ENCODE measurements around the gene HOGA1. TPM values are rescaled to one million over a fixed set of nuclear protein-coding genes. Genes with fewer than 3 reads are reported as not detected.

HOGA1 gene
- total RNA-seq, 1 experiment from 2014 or later = 8.1 TPM

DNA sequence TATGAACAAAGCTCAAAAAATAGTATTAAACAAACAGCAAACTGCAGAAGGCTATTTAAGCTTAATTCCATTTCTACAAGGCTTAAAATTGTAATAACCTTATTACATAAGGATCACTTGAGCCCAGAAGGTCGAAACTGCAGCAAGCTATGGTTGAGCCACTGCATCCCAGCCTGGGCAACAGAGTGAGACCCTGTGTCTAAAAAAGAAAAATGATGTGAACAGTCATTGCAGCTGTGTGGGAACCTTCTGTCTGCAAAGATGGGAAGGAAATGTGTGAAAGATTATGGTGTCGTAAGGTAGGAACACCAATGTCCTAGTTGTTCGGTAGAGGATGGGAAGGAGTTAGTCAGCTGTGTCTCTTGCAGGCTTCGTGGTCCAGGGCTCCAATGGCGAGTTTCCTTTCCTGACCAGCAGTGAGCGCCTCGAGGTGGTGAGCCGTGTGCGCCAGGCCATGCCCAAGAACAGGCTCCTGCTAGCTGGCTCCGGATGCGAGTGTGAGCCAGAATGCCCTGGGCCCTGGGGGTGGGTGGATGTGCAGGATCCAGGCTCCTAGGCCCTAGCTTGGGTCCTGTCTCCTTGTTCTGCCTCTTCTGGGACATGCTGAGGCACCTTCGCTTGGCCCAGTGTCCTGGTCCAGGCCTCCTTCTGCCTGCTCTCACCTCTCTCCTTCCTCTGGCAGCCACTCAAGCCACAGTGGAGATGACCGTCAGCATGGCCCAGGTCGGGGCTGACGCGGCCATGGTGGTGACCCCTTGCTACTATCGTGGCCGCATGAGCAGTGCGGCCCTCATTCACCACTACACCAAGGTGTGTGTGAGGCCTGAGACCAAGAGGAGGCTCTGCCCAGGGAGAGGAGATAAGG is 14.4 kb downstream of the HOGA1 start:
- DNase-seq (ENCODE audit: low spot score) = no peak
- in situ Hi-C loops (cut with HindIII; ENCODE audit: low sequenced_read_pairs) = no loop called here

DNA sequence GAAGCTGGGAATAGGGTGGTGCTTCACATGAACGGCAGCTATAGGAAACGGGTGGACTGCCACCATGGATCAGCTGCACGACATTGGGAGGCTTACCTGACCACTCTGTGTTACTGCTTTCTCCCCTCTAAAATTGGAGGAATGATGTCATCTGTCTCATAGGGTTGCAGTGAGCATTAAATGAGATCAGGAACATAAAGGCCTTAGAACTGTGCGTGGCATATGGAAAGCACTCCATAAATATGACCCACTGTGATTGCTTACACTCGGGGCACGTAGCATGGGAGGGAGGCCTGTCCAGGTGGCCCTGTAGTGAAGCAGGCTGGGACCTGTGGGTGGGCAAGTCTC is 15.1 kb downstream of the HOGA1 start:
- no peak for DNase-seq (ENCODE audit: low spot score)
- in situ Hi-C loops (cut with HindIII; ENCODE audit: low sequenced_read_pairs) = no loop called here

DNA sequence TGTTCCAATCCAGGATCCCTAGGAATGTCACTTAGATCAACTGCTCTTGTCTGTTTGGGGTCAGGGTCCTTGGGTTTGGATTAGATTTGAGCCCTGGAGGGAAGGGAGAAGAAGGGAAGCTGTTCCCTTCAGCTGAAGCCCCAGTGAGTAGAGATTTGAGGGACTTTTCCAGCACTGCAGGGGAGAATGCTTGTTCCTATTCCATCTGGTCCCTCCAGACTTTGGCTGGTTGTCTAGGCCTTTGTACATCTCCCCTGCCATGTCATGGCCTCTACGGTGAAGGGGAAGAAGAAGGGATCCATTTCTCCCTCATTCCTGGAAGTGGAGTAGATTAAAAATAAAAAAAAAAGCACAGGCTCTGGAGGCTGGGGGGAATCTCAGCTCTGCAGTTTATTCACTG is 16.4 kb downstream of the HOGA1 start:
- DNase-seq (ENCODE audit: low spot score) = peak; percentile 77
- in situ Hi-C loops (cut with HindIII; ENCODE audit: low sequenced_read_pairs) = no loop called here

DNA sequence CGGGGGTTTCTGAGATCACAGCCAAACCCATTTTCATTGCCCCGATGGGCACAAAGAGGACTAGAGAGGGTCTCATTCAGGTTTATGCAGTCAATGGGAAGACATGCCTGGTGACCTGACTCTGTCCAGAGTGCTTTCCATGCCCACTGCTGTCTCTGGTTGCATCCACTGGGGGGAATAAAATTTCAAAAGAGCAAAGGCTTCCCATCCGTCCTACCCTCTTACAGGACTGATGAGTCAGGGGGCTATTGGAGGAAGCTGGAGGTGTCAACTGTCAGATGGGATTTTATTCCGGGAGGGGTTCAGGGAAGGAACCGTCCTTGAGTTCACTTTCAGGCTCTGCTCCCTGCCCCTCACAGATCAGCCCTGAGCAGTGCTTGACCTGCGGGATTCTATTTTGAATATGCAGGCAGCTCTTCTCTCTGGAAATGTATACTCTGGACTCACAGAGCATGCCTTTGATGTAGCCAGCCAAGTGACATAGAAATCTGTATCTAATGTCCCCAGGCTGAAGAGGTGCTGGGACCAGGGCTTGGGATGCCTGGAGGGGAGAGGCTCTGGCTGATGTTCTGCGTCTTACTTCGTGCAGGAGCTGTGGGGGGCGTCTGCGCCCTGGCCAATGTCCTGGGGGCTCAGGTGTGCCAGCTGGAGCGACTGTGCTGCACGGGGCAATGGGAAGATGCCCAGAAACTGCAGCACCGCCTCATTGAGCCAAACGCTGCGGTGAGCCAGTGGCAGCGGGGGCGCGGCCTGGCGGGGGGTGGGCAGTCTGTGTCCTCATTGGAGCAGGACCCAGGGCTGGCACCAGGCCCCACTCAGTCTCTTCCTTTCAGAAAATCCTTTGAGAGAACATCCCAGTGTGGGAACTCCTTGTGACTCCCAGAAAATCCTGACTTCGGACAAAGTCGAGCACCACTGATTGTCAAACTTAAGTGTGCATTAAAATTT is 17.4 kb downstream of the HOGA1 start:
- in situ Hi-C loops (cut with HindIII; ENCODE audit: low sequenced_read_pairs) = no loop called here
- peak; percentile 83 for DNase-seq (ENCODE audit: low spot score)

DNA sequence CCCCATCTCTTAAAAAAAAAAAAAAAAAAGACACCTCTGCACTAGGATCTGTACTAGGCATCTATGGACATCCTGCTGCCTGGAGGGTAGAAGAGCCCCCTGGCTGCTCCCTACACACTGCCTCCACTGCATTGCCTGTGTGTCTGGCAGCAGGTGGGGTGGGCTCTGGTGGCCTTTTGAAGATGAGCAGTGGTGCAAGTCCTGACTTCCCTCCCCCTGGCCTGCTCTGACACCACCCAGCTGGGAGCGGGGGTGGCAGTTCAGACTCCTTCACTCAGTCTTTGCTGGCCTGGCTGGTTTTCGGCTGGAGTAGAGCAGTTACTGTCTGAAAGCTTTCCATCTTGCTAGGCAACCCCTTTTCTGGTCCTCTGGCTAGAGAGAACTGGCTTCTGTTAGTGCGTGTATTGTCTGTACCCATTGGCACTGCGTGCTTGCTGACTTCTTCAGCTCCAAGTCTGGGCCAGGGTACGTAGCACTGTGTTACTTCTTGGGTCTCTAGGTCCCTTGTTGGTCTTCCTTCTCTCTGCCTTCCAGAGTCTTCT is 23.0 kb downstream of the HOGA1 start:
- in situ Hi-C loops (cut with HindIII; ENCODE audit: low sequenced_read_pairs) = no loop called here
- DNase-seq (ENCODE audit: low spot score) = peak; percentile 27

DNA sequence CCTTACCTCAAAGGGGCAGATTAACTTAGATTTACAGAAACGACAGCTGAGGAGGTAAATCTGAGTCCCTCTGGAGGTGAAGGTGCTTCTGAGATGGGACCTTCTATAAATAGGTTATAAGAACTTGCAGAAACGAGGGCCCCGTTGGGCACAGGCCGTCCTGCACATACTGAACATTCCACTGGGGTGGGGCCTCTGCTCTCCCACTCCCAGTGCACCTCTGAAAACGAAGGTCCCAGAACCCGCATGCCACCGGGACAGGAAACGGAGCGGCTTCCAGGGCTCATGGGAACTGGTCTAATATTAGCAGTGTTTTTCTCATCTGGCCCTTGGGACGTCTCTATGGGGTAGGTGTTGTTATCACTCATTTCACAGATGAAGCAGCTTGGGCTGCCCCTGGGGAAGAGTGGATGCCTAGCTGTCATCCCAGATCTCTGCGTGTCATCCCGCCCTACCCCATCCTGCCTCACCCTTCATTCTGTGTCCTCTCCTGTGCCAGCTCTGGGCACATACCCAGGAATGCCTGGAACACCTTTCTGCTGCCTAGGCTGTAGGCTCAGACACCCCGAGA is 24.9 kb downstream of the HOGA1 start:
- DNase-seq (ENCODE audit: low spot score) = peak; percentile 94
- in situ Hi-C loops (cut with HindIII; ENCODE audit: low sequenced_read_pairs) = no loop called here

DNA sequence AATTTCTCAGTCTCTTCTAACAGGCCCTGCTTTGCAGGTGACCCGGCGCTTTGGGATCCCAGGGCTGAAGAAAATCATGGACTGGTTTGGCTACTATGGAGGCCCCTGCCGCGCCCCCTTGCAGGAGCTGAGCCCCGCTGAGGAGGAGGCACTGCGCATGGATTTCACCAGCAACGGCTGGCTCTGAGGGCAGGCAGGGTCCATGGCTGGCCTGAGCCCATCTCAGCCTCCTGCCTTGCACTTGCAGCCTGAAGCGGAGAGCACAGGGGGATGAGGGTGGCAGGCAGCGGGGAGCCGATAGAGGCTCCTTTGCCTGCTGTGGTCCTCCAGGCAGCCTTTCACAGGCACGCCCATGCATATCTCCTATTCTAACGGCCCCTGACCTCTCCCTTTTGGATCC is 27.3 kb downstream of the HOGA1 start:
- DNase-seq (ENCODE audit: low spot score) = no peak
- in situ Hi-C loops (cut with HindIII; ENCODE audit: low sequenced_read_pairs) = no loop called here

DNA sequence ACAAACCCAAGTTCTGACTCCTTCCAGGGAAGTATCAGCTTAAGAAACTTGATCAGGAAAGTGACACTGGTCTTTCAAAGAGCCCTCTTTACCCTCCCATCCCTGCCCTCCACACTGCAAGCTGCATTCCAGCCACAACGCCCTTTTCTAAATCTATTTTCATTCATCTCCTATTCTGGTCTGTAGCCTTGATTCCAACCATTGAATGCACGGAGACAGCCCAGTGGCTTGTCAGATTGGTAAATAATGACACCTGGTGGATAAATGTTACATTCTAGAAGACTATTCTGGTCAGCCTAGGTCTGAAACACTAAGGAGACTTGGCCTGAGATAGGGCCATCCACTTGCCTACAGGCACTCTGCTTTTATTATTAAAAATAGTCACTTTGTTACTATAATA is 28.2 kb downstream of the HOGA1 start:
- in situ Hi-C loops (cut with HindIII; ENCODE audit: low sequenced_read_pairs) = no loop called here
- DNase-seq (ENCODE audit: low spot score) = peak; percentile 90

DNA sequence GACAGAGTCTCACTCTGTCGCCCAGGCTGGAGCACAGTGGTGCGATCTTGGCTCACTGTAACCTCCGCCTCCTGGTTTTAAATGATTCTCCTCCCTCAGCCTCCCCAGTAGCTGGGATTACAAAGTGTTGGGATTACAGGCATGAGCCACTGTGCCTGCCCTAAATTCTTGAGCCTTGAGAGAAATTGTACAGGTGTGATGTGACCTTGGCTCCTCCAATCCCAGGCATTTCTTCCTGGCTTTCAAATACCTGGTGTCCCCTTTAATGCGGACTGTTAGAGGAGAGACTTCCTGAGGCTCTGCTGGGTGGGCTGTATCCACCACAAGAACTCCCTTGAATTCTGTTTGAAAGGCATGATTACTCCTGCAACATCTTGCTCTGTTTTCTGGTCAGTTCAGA is 34.1 kb downstream of the HOGA1 start:
- DNase-seq (ENCODE audit: low spot score) = no peak

DNA sequence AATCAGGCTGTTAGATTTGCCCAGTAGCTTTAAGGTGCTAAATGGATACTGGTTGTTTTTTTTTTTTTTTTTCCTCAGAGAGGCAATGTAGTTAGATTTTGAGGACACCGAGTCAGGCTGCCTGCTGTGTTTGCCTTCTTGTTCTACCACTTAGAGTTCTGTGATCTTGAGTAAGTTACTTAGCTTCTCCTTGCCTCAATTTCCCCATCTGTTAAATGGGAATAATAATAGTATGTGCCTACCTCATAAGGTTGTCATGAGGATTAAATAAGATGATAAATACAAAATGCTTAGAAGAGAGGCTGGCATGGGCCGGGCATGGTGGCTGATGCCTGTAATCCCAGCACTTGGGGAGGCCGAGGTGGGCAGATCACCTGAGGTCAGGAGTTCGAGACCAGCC is 34.5 kb downstream of the HOGA1 start:
- DNase-seq (ENCODE audit: low spot score) = no peak
- in situ Hi-C loops (cut with HindIII; ENCODE audit: low sequenced_read_pairs) = no loop called here

More for the DNA sequence above, 34.1 kb downstream of the HOGA1 start:
- in situ Hi-C loops (cut with HindIII; ENCODE audit: low sequenced_read_pairs) = no loop called here

DNA sequence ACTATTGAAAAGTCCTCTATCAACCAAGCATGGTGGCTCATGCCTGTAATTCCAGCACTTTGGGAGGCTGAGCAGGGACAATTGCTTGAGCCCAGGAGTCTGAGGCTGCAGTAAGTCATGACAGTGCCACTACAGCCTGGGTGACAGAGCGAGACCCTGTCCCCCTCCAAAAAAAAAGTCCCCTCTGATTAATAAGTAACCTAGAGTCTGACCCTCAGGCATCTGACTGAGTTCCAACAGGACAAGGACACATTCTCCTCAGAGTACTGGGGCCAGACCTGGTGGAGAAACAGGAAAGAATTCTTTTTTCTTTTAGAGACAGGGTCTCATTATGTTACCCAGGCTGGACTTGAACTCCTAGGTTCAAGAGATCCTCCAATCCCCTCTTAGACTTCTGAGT is 39.1 kb downstream of the HOGA1 start:
- no peak for DNase-seq (ENCODE audit: low spot score)

DNA sequence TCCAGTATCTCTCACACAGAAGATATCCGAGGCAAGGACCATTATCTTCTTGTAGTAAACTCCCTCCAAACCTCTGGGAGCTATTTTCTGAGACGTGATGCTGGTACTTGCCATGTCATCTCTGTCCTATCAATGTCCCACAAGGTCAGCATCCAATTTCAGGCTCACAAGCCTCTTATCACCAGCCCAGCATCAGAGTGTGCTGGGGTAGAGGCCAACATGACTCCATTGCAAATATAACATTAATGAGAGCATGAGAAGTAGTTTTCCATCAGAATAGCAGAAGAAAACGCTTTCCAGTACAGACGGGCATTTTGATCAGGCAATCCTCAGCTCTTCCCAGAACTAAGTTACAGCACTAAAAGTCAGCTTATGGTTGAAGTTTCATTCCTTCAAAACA is 43.5 kb downstream of the HOGA1 start:
- DNase-seq (ENCODE audit: low spot score) = no peak
- in situ Hi-C loops (cut with HindIII; ENCODE audit: low sequenced_read_pairs) = no loop called here

More for the DNA sequence above, 39.1 kb downstream of the HOGA1 start:
- in situ Hi-C loops (cut with HindIII; ENCODE audit: low sequenced_read_pairs) = no loop called here

DNA sequence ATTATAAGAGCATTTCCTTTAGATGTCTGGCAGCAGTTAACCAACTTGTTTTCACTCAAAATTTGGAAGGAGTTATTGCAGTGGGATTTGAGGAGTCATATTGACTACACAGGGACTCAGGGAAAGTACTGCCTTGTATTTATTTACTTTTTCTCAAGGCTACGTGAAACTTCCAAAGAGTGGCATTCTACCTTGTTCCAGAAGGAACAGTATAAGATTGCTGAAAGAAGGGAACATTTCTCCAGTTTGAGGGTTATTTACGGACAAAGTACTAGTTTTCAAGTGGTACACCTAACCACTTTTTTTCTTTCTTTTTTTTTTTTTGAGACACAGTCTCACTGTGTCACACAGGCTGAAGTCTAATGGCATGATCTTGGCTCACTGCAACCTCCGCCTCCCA is 44.0 kb downstream of the HOGA1 start:
- no peak for DNase-seq (ENCODE audit: low spot score)
- in situ Hi-C loops (cut with HindIII; ENCODE audit: low sequenced_read_pairs) = no loop called here

DNA sequence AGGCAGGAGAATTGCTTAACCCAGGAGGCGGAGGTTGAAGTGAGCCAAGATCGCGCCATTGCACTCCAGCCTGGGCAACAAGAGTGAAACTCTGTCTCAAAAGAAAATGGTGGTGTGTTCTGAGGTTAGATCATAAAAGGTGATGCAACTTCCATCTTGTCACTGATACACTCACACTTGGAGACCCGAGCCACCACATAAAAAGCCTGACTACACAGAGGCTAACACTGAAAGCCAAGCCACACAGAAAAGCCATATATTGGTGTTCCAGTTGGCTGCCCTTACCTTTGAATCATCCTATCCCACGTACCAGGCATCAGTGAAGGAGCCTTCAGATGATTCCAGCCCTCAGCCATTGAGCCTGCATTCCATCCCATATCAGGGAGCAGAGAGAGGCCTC is 45.1 kb downstream of the HOGA1 start:
- in situ Hi-C loops (cut with HindIII; ENCODE audit: low sequenced_read_pairs) = no loop called here
- no peak for DNase-seq (ENCODE audit: low spot score)

DNA sequence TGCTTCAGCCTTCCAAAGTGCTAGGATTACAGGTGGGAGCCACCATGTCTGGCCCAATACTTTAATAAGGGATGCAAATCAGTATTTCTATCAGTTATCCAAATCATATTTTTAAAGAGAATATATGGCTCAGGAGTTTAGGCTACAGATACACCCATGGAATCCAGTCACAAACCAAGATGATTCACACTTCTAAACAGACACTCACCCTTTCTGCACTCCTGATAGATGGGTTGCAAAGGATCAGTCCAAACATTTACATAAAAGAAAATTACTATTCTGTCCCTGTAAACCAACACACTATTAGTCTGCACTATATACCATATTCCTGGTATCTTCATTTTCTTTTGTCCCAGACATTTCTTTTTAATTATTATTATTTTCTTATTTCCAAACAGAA is 46.9 kb downstream of the HOGA1 start:
- in situ Hi-C loops (cut with HindIII; ENCODE audit: low sequenced_read_pairs) = no loop called here
- DNase-seq (ENCODE audit: low spot score) = no peak

DNA sequence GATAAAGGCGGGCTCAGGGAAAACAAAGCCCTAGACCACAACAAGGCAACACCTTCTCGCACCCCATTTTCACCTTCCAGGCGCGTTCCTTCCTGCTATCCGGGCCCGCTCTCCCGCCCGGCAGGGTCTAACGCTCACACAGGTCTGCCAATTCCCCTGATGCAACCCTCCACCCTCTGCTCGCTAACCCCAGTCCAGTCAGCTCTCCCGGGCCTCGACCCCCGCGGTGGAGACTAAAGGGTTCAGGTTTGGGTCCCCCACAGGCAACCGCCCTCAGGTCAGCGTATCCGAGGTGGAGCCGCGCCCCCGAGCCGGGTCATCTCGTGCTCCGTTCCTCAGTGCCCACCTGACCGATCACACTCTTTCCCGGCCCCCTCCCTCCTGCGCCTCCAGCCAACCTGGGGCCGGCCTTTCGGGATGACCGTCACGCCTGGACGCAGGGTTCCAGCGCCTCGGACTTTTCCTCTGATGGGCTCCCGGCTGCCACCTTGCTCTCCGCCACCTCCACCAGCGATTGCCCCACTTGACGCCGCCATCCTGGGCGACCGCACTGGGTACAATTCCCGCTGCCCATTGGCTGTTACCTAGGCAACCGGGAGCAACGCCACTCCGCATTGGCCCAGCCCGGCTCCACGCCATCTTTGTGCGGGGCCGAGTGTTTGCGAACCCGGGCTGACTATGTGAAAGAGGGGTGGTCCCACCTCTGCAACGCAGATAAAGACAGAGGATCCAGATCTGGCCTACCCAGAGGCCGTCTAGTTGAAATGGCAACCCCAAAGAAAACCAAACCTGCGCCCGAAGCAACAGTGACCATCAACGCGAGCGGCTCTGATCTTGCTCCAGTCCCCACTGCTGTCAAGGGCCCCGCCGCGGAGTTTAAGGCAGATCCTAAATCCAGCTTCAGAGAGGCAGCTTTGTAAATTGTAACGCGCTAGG is 49.0 kb downstream of the HOGA1 start, which contains the start of gene MORN4:
Gene MORN4, minus strand, starts transcription at position 552 of the 936 bp plus-strand sequence. CDS start 13,847 bp downstream, outside the sequence.
- in situ Hi-C loops (cut with HindIII; ENCODE audit: low sequenced_read_pairs) = no loop called here
- peak; percentile 94 for DNase-seq (ENCODE audit: low spot score)

DNA sequence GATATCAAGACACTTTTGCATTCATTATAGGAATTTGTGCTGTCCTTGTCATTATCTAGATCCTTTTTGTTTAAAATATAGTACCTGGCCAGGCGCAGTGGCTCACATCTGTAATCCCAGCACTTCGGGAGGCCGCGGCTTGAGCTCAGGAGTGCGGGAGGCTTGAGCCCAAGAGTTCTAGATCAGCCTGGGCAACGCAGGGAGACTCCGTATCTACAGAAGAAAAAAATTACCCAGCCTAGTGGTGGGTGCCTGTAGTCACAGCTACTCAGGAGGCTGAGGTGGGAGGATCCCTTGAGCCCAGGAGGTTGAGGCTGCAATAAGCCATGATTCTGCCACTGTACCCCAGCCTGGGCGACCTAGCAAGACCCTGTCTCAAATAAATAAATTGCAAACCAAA is 49.7 kb downstream of the HOGA1 start:
- in situ Hi-C loops (cut with HindIII; ENCODE audit: low sequenced_read_pairs) = no loop called here

DNA sequence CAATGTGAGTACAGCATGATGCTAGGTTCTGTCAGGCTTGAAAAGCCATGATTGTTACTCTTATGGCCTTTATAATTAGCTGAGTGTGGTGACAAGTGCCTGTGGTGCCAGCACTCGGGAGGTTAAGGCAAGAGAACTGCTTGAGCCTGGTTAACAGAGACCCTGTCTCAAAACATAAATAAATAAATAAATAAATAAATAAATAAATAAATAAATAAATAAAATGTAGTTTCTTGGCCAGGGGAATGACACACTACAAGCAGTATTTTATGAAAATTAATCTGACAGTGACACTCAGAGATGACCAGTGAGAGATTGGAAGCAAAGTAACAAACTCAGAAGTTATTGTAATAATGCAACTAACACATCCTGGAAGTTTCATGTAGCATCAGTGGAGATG is 51.4 kb downstream of the HOGA1 start:
- DNase-seq (ENCODE audit: low spot score) = no peak
- in situ Hi-C loops (cut with HindIII; ENCODE audit: low sequenced_read_pairs) = no loop called here

More for the DNA sequence above, 49.7 kb downstream of the HOGA1 start:
- DNase-seq (ENCODE audit: low spot score) = no peak
